NCI-H2081 (cell line): Measurements from ENCODE around the gene DRC1.

Experiments used
- DNase-seq, 2 experiments: peaks; one replicate each; lab custom pipeline; 2025; lab: John Stamatoyannopoulos, UW

DRC1 gene

GRCh38 chr2:26477911-26478253 is 76.2 kb downstream of the DRC1 start, which contains the start of gene OTOF:
TSS of gene OTOF (minus strand) at chr2:26478124.
- DNase-seq: no peak

GRCh38 chr2:26478366-26478765 is 76.6 kb downstream of the DRC1 start:
- DNase-seq: no peak

- DNase-seq: no peak
These were observed 77.5 kb downstream of the DRC1 start for GRCh38 chr2:26479131-26479788.

- no peak for DNase-seq
These were observed 78.3 kb downstream of the DRC1 start for GRCh38 chr2:26479789-26480565.

GRCh38 chr2:26480566-26481423 is 79.1 kb downstream of the DRC1 start:
- DNase-seq: no peak

- DNase-seq: no peak
These were observed 80.0 kb downstream of the DRC1 start for GRCh38 chr2:26481706-26482105.

- peak in 1 of 2 experiments; percentile 15 for DNase-seq
These were observed 80.7 kb downstream of the DRC1 start for GRCh38 chr2:26482211-26483026.

GRCh38 chr2:26483027-26483326 is 81.3 kb downstream of the DRC1 start:
- no peak for DNase-seq

GRCh38 chr2:26483516-26483915 is 81.8 kb downstream of the DRC1 start:
- DNase-seq: no peak

- peak in 1 of 2 experiments; percentile 9 for DNase-seq
These were observed 82.3 kb downstream of the DRC1 start for GRCh38 chr2:26483957-26484565.

- no peak for DNase-seq
These were observed 82.9 kb downstream of the DRC1 start for GRCh38 chr2:26484579-26484978.

- no peak for DNase-seq
These were observed 83.4 kb downstream of the DRC1 start for GRCh38 chr2:26485099-26485498.

- no peak for DNase-seq
These were observed 84.2 kb downstream of the DRC1 start for GRCh38 chr2:26485725-26486418.

GRCh38 chr2:26486789-26487188 is 85.1 kb downstream of the DRC1 start:
- no peak for DNase-seq

- DNase-seq: no peak
These were observed 85.5 kb downstream of the DRC1 start for GRCh38 chr2:26487192-26487591.

- DNase-seq: no peak
These were observed 86.9 kb downstream of the DRC1 start for GRCh38 chr2:26488463-26489212.

- no peak for DNase-seq
These were observed 87.6 kb downstream of the DRC1 start for GRCh38 chr2:26489213-26489850.

GRCh38 chr2:26491563-26492167 is 89.9 kb downstream of the DRC1 start:
- DNase-seq: no peak
